ENCODE data around the gene RPRD1B.

DNA sequence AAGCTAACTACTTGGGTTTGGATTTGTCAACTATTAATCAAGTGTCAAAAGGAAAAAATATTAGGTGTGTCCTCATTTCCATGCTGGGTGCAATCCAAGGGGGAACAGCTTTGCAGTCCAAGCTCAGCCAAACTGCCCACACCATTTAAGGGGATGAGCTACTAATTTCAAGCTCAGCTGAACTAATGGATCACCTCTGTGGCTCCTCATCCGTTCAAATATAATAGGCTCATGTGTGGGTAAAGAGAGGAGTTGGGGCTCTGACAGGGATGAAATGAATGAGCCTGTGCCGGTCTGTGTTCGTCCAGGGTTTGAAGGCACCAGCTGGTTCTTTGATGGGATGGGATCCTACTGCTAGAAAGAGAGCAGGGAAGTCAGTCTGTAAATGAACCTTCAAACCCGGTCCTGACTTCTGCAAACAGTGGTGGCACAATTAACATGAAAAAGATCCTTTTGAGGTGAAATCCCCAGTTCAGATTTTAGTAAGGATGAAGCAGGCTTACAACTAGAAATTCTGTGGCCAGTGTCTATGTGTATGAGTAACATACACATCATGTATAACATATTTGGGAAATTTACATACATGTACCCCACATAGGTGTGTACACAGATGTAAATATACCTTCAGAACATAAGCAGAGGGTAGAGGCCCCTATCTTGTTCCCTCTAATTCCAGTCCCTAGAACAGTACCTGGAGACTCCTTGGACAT lies 42.2 kb upstream of the RPRD1B start:
- no peak for TF ChIP-seq EZH2 (IDR thresholded peaks at IDR 0.05; ENCODE audit: low read depth)
- TF ChIP-seq, protein P1, sequence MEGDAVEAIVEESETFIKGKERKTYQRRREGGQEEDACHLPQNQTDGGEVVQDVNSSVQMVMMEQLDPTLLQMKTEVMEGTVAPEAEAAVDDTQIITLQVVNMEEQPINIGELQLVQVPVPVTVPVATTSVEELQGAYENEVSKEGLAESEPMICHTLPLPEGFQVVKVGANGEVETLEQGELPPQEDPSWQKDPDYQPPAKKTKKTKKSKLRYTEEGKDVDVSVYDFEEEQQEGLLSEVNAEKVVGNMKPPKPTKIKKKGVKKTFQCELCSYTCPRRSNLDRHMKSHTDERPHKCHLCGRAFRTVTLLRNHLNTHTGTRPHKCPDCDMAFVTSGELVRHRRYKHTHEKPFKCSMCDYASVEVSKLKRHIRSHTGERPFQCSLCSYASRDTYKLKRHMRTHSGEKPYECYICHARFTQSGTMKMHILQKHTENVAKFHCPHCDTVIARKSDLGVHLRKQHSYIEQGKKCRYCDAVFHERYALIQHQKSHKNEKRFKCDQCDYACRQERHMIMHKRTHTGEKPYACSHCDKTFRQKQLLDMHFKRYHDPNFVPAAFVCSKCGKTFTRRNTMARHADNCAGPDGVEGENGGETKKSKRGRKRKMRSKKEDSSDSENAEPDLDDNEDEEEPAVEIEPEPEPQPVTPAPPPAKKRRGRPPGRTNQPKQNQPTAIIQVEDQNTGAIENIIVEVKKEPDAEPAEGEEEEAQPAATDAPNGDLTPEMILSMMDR (conservative IDR thresholded peaks at IDR 0.05): no peak

All from PC-9 (cell line).